Measurements from ENCODE around the gene CDK5RAP1.

DNA sequence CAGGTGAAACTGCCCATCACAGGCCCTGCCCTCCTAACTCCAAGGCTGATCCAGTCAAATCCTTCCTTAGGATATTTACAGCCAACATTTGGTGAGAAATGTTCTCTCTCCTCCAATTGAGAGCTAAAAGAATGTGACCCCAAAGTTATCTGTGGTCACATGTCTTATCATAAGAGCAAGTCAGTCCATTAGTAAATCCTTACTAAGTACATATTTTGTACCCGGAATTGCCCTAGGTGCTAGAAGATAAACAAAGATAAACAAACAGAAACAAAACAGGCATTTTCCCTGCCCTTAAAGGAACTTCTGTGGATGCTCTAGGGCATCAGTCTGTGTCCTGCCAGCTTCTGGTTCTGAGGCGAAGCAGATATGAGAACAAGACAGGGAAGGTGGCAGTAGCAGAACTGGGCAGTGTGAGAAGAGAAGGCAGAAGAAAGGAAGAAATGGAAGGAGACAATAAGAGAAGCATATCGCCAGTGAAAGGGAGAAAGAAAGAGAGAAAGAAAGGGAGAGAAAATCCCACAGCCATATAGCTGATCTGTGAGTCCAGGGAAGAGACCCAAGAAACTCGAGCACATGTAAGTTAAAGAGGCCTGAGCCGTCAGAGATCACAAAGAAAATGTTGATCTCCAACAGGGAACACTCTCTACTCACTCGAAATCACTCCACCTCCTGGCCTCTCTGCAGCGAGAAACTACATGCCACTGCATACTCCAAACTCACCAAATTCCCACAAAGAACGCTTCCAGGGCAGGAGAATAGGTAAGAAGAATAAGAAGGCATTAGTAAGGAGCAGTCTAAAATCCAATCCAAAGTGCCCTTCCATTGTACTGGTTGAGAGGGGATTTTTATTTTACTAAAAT is 41.7 kb downstream of the CDK5RAP1 start:
- TF ChIP-seq, protein P1, sequence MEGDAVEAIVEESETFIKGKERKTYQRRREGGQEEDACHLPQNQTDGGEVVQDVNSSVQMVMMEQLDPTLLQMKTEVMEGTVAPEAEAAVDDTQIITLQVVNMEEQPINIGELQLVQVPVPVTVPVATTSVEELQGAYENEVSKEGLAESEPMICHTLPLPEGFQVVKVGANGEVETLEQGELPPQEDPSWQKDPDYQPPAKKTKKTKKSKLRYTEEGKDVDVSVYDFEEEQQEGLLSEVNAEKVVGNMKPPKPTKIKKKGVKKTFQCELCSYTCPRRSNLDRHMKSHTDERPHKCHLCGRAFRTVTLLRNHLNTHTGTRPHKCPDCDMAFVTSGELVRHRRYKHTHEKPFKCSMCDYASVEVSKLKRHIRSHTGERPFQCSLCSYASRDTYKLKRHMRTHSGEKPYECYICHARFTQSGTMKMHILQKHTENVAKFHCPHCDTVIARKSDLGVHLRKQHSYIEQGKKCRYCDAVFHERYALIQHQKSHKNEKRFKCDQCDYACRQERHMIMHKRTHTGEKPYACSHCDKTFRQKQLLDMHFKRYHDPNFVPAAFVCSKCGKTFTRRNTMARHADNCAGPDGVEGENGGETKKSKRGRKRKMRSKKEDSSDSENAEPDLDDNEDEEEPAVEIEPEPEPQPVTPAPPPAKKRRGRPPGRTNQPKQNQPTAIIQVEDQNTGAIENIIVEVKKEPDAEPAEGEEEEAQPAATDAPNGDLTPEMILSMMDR (tag by site-specific recombination; IDR thresholded peaks at IDR 0.05) = no peak
- no peak for TF ChIP-seq HOXA7 (CRISPR knock-in tag; IDR thresholded peaks at IDR 0.05; ENCODE audit: borderline replicate concordance)
- no peak for TF ChIP-seq MEIS1 (CRISPR knock-in tag; IDR thresholded peaks at IDR 0.05; ENCODE audit: borderline replicate concordance)
- no peak for TF ChIP-seq ZBTB1 (tag by site-specific recombination; IDR thresholded peaks at IDR 0.05)
- TF ChIP-seq KLF7 (tag by site-specific recombination; IDR thresholded peaks at IDR 0.05; ENCODE audit: borderline replicate concordance) = no peak
- TF ChIP-seq KLF16 (tag by site-specific recombination; IDR thresholded peaks at IDR 0.05) = no peak
- TF ChIP-seq, protein P2, sequence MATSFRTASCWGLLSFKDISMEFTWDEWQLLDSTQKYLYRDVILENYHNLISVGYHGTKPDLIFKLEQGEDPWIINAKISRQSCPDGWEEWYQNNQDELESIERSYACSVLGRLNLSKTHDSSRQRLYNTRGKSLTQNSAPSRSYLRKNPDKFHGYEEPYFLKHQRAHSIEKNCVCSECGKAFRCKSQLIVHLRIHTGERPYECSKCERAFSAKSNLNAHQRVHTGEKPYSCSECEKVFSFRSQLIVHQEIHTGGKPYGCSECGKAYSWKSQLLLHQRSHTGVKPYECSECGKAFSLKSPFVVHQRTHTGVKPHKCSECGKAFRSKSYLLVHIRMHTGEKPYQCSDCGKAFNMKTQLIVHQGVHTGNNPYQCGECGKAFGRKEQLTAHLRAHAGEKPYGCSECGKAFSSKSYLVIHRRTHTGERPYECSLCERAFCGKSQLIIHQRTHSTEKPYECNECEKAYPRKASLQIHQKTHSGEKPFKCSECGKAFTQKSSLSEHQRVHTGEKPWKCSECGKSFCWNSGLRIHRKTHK (tag by site-specific recombination; IDR thresholded peaks at IDR 0.05) = no peak
